NCI-H2227 treated with DMSO at 0.1 percent for 48 hours (cell line): ENCODE data around the gene NBPF6.
"Not testable (repeated sequence)": the region's sequence is repeated elsewhere in the genome, so short reads cannot be mapped to it uniquely, and the experiment has no call there.

Source experiments
- DNase-seq: peaks from one replicate; lab custom pipeline; 2025; lab: John Stamatoyannopoulos, UW

The NBPF6 gene

DNA sequence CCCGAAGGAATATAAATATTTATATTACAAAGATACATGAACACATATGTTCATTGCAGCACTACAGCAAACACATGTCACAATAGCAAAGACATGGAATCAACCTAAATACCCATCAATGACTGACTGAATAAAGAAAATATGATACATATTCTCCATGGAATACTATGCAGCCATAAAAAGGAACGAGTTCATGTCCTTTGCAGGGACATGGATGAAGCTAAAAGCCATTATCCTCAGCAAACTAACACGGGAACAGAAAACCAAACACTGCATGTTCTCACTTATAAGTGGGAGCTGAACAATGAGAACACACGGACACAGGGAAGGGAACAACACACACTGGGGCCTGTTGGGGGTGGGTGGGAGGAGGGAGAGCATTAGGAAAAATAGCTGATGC, 46.7 kb downstream of the NBPF6 start:
- not testable (repeated sequence) for DNase-seq

DNA sequence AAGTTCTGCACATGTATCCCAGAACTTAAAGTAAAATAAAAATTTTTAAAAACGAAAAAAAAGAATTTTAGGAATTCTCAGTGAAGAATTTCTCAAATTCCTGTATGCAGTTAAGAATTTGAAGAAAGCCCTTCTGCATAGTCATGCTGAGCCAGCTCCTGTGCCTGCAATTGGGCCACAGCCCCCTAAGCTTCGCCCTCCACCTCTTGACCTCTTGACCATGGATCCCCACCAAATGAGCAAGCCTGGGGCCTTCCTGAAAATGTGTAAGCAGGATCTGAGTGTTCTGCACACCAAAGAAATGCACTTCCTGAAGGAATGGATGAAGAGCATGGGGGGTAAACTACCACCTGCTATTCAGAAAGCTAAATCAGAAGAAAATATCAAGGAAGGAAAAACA, 52.0 kb downstream of the NBPF6 start:
- no peak for DNase-seq

DNA sequence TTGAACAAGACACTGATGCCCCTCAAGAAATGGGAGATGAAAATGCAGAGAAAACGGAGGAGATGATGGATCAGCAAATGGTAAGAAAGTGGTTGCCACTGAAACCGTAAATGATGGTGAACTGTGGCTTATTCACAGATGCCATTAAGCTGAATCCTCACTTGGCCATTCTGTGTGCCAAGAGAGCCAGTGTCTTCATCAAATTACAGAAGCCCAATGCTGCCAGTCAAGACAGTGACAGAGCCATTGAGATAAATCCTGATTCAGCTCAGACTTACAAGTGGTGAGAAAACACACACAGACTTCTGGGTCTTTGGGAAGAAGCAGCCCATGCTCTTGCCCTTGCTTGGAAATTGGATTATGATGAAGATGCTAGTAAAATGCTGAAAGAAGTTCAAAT, 52.5 kb downstream of the NBPF6 start:
- no peak for DNase-seq

DNA sequence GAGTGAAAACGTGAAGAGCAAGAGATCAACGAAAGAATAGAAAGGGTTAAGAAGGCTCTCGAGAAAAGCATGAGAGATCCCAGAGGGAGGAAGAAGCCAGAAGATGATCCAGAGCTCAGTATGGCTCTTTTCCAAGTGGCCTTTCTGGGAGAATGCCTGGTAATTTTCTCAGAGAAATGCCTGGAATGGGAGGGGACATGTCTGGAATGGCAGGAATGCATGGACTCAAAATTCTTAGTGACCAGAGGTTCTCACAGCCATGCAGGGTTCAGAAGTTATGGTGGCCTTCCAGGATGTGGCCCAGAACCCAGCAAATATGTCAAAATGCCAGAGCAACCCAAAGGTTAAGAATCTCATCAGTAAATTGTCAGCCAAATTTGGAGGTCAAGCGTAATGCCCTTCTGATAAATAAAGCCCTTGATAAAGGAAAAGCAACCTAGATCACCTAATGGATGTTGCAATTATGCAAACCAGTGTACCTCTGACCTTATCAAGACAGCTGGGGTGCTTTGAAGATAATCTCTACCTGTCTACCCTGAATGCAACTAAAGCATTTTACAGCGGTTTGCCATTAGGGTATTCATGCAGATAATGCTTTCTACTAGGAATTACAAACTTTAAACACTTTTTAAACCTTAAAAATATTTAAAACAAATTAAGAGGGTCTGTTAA, 53.1 kb downstream of the NBPF6 start:
- DNase-seq, result no peak

DNA sequence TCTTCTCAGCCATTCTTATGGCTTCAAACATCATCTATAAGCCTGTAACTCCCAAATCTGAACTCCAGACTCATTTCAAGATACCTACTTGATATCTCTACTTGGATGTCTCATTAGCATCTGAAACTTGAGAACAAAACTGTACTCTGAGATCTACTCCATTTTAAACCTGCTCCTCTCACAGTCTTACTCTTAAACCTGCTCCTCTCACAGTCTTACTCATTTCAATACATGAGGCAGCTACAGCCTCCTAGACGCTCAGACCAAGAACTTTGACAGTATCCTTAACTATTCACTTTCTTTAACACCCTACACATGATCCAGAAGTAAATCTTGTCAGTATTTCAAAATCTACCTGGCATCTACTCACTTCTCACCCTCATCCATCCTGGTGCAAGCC, 54.3 kb downstream of the NBPF6 start:
- DNase-seq, result no peak

DNA sequence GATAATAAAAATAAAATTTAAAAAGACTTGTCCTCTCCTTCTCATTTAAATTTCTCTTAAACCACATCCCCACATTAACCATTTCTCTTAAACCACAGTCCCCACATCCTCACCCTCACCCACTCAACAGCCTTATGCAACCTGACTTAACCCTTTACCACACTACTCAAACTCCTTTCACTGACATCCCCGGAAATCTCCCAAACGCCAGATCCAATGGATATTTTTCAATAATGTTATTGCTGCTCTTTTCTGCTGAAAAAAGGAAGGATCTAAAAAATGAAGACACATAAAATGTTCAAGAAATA, 55.6 kb downstream of the NBPF6 start:
- no peak for DNase-seq

DNA sequence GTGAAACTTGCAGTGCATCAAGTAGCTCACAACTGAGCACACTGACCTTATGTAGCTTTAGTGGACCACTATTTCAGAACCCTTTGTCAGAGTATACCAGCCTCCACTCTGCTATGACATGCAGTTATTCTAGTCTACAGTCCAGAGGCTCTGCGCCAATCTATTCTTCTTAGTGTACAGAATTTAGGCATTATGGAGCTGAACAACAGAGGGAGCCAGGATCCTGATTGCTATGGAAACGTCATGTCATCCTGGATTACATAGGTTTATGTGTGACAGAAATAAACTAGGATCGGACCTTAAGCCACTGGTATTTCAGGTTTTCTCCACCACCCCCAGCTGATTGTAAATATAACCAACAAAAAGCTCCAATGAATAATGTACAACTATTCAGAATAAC, 61.6 kb downstream of the NBPF6 start:
- peak; percentile 2 for DNase-seq

DNA sequence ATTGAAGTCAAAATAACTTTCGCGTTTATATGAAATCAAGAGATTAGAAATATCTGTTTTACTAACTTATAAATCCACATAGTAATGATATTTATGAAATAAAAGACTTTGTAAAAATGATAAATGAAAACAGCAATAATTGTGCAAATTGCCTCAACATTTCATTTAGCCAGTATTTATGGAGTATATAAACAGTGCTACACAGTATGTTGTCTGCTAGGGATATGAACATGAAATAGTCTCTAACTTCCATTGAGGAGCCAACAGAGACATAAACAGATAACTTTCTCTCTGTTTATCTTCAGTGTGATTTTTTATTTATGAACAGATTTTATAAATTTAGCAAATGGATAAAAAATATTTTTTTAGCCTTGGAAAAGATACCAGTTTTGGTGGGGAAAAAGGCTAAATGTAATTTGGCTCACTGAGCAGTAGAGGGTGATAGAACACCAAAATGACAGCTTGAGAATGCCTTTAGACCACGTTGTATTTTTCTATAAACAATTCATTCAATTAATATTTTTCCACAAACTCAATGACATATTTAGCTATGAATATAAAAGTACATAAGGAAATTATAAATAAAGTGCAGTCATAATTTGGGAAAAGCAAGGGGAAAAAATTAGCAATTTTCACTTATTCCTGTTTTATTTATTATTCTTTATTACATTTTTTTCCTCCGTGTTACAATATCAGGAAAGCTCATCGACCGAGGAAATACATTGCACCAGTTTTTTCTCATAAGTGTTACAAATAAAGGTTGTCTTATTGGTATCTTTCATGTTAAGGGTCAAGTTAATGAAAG, 62.3 kb downstream of the NBPF6 start:
- DNase-seq, result peak; percentile 29

DNA sequence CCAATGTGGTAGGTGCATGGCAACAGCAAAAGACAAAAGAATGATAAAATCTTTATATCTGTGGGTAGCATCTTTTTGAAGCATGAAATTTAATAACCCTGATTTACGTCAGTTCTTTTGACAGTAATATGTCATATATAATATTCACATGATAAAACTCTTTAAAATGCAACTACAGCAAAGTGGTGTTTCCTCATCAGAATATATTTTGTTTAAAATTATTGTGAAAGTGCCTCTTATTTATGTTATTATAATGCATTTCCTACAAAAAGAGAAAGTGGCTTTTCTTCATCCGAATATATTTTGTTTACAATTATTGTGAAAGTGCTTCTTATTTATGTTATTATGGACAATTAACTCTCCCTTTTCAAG, 62.9 kb downstream of the NBPF6 start:
- DNase-seq, result no peak

DNA sequence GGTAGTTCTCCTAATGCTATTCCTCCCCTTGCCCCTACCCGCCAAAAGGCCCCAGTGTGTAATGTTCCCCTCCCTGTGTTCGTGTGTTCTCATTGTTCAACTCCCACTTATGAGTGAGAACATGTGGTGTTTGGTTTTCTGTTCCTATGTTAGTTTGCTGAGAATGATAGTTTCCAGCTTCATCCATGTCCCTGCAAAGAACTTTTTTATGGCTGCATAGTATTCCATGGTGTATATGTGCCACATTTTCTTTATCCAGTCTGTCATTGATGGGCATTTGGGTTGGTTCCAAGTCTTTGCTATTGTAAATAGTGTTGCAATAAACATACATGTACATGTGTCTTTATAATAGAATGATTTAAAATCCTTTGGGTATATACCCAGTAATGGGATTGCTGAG, 63.8 kb downstream of the NBPF6 start:
- DNase-seq, result not testable (repeated sequence)

DNA sequence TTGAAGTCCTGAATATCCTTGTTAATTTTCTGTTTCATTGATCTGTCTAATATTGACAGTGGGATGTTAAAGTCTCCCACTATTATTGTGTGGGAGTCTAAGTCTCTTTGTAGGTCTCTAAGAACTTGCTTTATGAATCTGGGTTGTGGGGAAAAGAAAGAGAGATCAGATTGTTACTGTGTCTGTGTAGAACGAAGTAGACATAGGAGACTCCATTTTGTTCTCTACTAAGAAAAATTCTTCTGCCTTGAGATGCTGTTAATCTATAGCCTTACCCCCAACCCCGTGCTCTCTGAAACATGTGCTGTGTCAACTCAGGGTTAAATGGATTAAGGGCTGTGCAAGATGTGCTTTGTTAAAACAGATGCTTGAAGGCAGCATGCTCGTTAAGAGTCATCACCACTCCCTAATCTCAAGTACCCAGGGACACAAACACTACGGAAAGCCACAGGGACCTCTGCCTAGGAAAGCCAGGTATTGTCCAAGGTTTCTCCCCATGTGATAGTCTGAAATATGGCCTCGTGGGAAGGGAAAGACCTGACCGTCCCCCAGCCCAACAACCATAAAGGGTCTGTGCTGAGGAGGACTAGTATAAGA, 67.3 kb downstream of the NBPF6 start:
- not testable (repeated sequence) for DNase-seq
